Right ventricle myocardium superior (tissue), 1 donor: Measurements from ENCODE around the gene CD164L2. TPM values are rescaled to one million over a fixed set of nuclear protein-coding genes. Genes with fewer than 3 reads are reported as not detected.
"Not testable (repeated sequence)": the region's sequence is repeated elsewhere in the genome, so short reads cannot be mapped to it uniquely, and the experiment has no call there.

ENCODE experiments used
- ATAC-seq: fragments of 200-7000 bp; cut with Tn5 transposase; one replicate; pipeline ENCODE4 v1.9.1; 2020; ENCODE audit warnings: mild to moderate bottlenecking; ENCODE audit not compliant: poor library complexity
- DNase-seq: peaks from one replicate; pipeline ENCODE4 v3.0.0-alpha.2; 2020
- intact Hi-C: fragments of 100-400 bp; cut with DNase I; formaldehyde crosslinking; loops from one replicate; pipeline ENCODE4 v1.11.2; 2022
- total RNA-seq: library from RNA; stranded (reverse); fragmentation: NEBNext Ultra II Directional; extraction: Animal tissue kit (Norgen Biotek cat#: 25700); gene quantifications from one replicate; pipeline ENCODE4 v1.2.1, GENCODE V29; 2021
- donor health status: DM: no; HTN: yes; CAD: no; lungs with severe emphysema.

Gene CD164L2
- total RNA-seq, 1 donor from 2014 or later: not detected

- intact Hi-C loops: loop anchor here (2.0 to 10.0 kb wide), 2 partner anchors 93 to 349 kb away; no protein-coding TSS in a partner anchor
- no peak for DNase-seq
- no peak for ATAC-seq
These were observed 10.6 kb upstream of the CD164L2 start for GRCh38 chr1:27393641-27394281.

DNA sequence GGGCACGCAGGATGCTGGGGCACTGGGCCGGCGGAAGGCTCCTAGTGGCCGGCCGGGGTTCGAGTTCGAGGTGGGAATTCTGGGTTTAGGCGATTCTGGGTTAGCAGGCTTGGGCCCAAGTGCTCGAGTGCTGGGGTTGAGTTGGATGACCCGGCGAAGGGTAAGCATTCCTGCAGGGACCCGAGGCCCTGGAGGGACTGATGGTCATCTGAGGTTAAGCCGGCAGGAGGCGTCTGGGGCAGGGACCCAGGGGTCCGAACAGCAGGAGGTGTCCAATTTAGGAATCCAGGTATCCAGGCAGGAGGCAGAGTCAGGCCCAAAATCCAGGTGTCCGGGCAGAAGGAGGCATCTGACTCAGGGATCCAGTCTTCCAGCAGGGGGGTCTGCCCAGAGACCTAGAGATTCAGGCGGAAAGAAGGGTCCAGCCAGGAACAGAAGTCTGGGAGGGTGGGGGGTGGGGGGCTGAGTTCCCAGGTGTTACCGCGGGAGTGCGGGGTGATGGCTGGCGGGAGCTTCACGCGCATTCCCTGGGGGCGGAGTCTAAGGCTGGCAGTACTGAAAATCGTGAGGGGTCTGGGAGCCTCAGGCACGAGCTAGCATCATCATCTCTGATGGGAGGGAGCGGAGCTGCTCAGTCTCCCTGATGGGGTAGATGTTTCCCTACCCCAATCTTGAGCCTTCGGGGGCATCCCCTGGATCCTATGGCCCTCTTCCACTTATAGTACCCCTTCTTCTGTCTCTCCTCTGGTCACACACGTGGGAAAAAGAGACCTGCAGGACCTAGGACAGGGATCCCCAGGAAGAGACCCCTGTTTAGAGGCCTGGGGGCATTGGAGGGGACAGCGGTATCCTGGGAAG lies 9.9 kb upstream of the CD164L2 start:
- ATAC-seq (no peak), DNase-seq (no peak)
- intact Hi-C loops: loop anchor here (10.0 kb wide), 1 partner anchor 348 kb away; no protein-coding TSS in a partner anchor

DNA sequence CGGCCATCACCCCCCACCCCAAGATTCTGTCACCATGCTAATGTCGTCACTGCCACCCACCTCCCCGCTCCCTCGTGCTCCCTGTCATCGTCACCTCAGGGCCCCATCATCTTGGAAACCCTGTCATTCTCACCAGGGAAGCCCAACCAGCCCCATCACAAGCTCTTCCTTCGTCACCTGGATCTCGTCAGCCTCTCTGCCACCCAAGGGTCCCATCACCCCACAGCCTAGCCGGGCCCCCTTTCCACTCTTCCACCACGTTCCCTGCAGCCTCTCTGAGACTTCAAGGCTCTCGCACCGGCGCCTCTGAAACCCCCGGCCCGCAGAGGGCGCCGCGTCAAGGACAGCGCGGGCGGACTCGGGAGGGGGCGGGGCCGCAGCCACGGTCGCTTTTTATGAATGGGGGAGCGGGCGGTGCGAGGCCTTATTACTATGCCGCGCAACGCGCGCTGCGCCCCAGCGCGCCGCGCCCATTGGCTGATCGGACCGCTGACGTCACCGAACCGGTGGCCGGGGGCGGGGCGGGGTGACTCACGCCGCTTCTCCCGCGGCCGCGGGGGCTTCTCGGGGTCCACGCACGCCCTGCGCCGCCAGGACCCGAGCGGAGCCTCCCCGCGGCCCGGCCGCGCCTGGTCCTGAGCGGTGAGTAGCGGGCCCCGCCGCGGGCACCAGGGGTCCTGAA lies 9.1 kb upstream of the CD164L2 start, which contains the start of gene GPR3:
TSS of gene GPR3 (plus strand) at position 527 of the 682 bp plus-strand sequence. CDS start 1,177 bp downstream, outside the sequence.
- intact Hi-C loops: loop anchor here (10.0 kb wide), 1 partner anchor 347 kb away; no protein-coding TSS in a partner anchor
- DNase-seq: peak; percentile 96
- peak; percentile 92 for ATAC-seq

- DNase-seq (no peak), ATAC-seq (peak; percentile 57)
- intact Hi-C loops: loop anchor here (10.0 kb wide), 1 partner anchor 347 kb away; no protein-coding TSS in a partner anchor
These were observed 8.5 kb upstream of the CD164L2 start for GRCh38 chr1:27391511-27392095.

DNA sequence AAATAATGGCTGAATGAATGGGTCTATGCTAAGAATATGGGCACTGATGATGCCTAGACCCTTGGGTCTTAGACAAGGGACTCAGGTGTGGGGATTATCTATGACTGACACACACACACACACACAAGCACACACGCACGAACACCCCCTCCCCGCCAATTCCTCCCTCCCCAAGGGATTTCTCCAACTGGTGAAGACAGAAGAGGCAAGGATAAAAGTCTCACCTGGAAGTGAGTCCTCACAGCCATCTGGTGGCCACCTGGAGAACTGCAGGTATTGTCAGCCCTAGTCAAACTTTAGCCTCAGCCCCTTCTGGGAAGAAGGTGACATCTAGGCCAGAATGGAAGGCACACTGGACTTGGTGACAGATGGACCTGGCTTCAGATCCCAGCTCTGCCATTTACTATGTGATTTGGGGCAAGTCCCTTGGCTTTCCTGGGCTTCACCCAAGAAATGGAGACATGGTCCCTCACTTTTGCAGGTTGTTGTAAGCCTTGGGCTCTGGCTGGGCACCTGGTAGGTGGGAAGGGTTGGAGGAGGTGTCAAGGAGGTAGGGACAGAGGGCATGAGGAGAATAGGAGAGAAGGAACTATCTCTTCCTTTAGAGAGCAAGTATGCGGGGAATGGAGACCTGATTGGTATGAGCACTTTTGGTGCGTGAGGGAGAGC lies 5.3 kb upstream of the CD164L2 start:
- peak; percentile 79 for DNase-seq
- ATAC-seq: no peak
- intact Hi-C loops: no loop called here

DNA sequence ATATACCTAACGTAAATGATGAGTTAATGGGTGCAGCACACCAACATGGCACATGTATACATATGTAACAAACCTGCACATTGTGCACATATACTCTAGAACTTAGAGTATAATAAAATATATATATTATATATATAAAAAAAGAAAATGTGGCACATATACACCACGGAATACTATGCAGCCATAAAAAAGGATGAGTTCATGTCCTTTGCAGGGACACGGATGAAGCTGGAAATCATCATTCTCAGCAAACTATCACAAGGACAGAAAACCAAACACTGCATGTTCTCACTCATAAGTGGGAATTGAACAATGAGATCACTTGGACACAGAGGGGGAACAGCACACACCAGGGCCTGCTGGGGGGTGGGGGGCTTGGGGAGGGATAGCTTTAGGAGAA lies 1.7 kb upstream of the CD164L2 start:
- intact Hi-C loops, ATAC-seq, DNase-seq: not testable (repeated sequence)

DNA sequence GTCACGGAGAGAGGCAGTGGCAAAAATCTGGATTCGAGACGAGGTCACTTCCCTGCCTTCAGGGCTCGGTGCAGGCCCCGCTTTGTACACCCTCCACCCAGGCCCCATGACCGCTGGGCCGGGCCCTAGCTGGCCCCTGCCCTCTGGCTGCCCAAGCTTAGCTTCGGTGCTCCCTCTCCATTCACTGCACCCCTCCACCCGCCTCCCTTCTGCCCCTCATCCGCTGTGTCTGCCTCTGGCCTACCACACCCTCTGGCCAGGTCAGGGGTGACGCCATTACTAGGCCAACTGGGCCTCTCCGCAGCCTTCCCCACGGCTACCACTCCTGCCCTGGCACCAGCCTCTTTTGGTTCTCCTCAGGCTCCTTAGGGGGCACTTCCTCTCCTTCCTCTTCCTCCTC lies 528 bp upstream of the CD164L2 start:
- no peak for ATAC-seq
- intact Hi-C loops: no loop called here
- no peak for DNase-seq

DNA sequence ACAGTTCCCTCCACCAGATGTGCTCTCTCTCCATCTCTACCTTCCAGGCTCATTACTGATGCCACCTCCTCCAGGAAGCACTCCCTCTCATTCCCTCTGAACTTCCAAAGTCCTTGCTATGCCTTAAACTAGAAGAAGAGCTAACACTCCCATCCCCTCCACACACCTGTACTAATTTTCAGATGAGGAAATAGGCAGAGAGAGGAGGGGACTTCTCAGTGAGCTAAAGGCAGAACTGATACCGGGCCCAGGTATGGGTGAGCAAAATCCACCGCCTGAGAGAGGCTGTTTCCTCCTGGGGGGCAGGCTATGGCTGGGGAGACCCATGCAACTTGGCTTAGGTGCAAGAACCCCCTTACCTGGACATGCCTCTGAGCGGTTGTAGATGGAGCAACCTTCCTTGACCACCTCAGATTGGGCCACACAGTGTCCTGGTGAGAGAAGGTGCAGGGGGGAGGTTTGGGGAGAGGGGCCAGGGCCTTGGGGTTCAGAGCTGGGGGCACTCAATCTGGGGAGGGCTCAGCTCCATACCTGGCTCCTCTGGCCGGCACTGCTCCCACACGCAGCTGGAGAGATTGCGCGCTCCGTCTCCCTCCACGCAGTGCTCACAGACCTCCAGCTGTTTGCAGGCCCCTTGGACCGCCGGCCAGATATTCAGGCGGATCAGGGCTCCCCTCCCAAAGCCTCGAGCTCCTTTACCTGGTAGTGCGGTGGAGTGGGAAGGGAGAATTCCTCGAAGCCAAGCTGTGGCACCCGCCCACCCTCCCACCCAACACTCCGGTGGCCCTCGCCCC lies 967 bp downstream of the CD164L2 start:
- no peak for ATAC-seq
- no peak for DNase-seq
- intact Hi-C loops: no loop called here

DNA sequence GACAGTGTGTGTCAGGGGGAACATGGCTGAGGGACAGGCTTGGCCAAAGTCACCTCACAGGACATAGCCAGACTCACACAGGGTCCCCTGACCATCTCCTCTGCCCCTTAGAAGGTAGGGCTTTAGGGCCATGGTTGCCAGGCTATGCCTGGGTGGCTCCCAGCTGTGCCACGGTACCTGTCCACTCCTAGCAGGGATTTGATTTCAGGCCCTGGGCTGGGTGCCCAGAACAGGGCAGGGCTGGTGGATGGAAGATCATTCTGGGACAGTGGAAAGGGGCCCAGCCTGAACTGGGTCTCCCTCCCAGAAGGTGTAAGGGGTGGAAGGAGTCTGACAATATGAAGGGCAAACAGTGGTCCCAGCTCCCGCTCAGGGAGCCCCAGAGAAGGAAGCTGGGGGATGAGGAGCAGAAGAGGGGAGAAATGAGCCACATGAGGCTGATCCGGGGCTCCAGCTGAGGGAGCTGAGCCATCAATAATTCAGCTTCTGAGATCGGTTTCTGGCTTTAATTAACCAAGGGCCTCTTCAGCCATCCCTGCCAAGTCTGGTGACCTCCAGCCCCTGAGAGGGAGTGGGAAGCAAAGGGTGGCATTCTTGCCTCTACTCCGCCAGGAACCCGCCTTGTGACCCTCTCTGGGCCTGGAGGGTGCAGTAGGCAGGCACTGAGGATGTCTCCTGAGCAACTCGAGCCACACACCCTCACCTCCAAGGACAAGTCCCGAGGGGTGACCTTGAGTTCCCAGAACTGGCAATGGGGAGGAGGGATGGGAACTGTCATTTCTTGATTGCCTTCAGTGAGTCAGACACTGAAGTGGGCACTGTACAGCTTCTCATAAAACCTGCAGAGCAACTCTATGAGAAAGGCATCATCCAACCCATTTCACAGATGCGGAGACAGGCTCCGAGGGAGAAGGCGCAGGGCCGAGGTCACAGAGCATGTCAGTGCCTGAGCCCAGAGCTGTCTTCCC lies 2.1 kb downstream of the CD164L2 start:
- DNase-seq (no peak), ATAC-seq (peak; percentile 25)
- intact Hi-C loops: no loop called here

GRCh38 chr1:27380224-27380623 lies 2.9 kb downstream of the CD164L2 start:
- intact Hi-C loops: no loop called here
- DNase-seq: no peak
- ATAC-seq: no peak

DNA sequence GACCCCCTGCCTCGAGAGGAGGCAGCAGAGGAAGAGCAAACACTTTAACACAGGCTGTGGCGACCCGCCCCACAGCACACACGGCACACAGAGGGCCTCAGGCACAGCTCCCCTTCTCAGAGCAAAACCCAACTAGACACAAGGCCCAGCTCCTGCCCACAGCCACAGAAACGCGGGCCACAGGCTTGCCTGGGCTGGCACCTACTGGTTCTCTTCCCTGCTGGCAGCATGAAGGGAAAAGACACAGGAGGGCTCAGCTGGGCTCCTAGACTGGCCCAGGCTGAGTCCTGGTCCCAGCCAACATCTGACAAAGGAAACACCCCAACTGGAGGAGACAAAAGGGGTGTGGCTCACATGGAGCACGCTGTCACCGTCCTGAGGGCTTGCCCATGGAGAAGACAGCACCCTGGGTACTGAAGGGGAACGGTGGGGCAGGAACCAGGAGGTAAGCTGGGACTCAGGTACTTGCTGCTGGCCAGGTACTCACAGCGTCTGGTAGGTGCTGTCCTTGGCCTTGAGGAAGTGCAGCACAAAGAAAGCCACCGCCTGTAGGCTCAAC lies 3.5 kb downstream of the CD164L2 start:
- intact Hi-C loops: no loop called here
- no peak for DNase-seq
- no peak for ATAC-seq

GRCh38 chr1:27377760-27378495 lies 5.2 kb downstream of the CD164L2 start:
- no peak for ATAC-seq
- DNase-seq: no peak
- intact Hi-C loops: no loop called here

- DNase-seq (no peak), ATAC-seq (no peak)
- intact Hi-C loops: no loop called here
These were observed 8.6 kb downstream of the CD164L2 start, which contains the start of gene FCN3 for GRCh38 chr1:27374362-27375086. Gene FCN3 (minus strand): TSS chr1:27374824. CDS start chr1:27374818, 6 bp downstream.

DNA sequence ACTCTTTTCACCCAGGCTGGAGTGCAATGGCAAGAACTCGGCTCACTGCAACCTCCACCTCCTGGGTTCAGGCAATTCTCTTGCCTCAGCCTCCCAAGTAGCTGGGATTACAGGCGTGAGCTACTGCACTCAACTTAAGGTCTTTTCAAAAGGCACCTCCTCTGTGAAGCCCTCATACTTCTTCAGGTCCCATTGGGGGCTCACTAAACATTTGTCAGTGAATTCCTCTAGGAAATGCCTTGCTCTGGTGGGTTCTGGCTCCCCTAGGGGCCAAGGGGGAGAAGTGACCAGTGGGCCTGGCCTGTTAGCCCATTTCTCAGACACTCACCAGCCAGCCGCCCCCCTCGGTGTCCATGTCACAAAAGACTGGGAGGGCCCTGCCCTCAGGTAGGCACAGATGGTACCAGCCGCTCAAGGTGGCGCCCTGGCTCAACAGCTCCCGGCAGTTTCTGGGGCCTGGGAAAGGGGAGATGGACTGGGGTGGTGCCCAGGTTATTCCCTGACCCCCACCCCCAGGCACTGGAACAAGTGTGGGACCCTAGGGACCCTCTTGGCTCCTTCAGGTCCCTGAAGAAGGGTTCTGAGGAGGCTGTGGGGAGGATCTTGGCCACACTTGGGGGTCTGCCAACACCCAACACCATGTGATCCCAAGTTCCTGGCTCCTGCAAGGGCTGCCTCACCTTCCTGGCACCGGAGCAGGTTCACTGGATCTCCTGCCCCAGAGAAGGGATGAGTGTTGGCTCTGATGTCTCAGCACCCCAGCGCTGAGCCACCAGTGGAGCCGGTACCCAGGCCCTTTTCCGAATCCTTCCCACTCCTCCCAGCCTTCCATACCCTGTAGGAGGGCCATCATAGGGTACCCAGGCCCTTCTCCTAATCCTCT lies 10.1 kb downstream of the CD164L2 start:
- DNase-seq (no peak), ATAC-seq (no peak)
- intact Hi-C loops: no loop called here
